DND-41 (cell line): ENCODE results near the gene NT5E.

Source experiments
- ATAC-seq: fragments of 200-7000 bp; cut with Tn5 transposase; 3 replicates; pipeline ENCODE4 v1.9.1; 2021; ENCODE audit warnings: low read depth; ENCODE audit not compliant: insufficient read depth
- DNase-seq: peaks from one replicate; pipeline ENCODE4 v3.0.0-alpha.2; 2020
- H2AFZ ChIP-seq: 2 replicates; pipeline ENCODE4 v1.6.0; 2012; ENCODE audit warnings: low read depth, low read length
- H3K27ac ChIP-seq: 2 replicates; pipeline ENCODE4 v1.5.1; 2012; ENCODE audit warnings: low read length, inconsistent platforms
- H3K27me3 ChIP-seq: fragments of 200-600 bp; sonication (generic); 2 replicates; pipeline ENCODE4 v1.6.0; 2012; ENCODE audit warnings: low read length, mild to moderate bottlenecking, inconsistent platforms; ENCODE audit not compliant: insufficient read depth, poor library complexity
- H3K36me3 ChIP-seq: 2 replicates; pipeline ENCODE4 v1.5.1; 2012; ENCODE audit warnings: low read length, inconsistent platforms; ENCODE audit not compliant: insufficient read depth
- H3K4me1 ChIP-seq: 2 replicates; pipeline ENCODE4 v1.5.1; 2012; ENCODE audit warnings: mild to moderate bottlenecking, low read length; ENCODE audit not compliant: insufficient read depth
- H3K4me2 ChIP-seq: 2 replicates; pipeline ENCODE4 v1.6.0; 2012; ENCODE audit warnings: mild to moderate bottlenecking, moderate library complexity, low read length, inconsistent platforms; ENCODE audit not compliant: insufficient read depth
- H3K4me3 ChIP-seq, 2 experiments: fragments of 200-600 bp in 1 of 2; shearing (Covaris generic) in 1 of 2; 2 replicates each; pipeline ENCODE4 v1.5.1; 2012 to 2016; ENCODE audit warnings: inconsistent platforms in 2 of 2, low read length in 2 of 2, mild to moderate bottlenecking in 2 of 2, low read depth in 1 of 2, moderate library complexity in 1 of 2
- H3K79me2 ChIP-seq: 2 replicates; pipeline ENCODE4 v1.6.0; 2012; ENCODE audit warnings: low read length, inconsistent platforms; ENCODE audit not compliant: insufficient read depth
- H3K9ac ChIP-seq: 2 replicates; pipeline ENCODE4 v1.6.0; 2012; ENCODE audit warnings: low read depth, mild to moderate bottlenecking, inconsistent platforms, low read length, moderate library complexity
- H3K9me3 ChIP-seq: 2 replicates; pipeline ENCODE4 v1.5.1; 2012; ENCODE audit warnings: low read length, moderate library complexity, mild to moderate bottlenecking, inconsistent platforms; ENCODE audit not compliant: insufficient read depth, severe bottlenecking
- H4K20me1 ChIP-seq: 2 replicates; pipeline ENCODE4 v1.6.0; 2012; ENCODE audit warnings: low read length; ENCODE audit not compliant: insufficient read depth
- EZH2 ChIP-seq: IDR thresholded peaks from 3 replicates; pipeline ENCODE4 v1.6.1; 2012; ENCODE audit warnings: borderline replicate concordance, low read depth, mild to moderate bottlenecking, moderate library complexity, low read length, inconsistent platforms; ENCODE audit not compliant: severe bottlenecking
- TF ChIP-seq, protein P1 (sequence below): IDR thresholded peaks from 2 replicates; pipeline ENCODE4 v1.5.1; 2012; ENCODE audit warnings: borderline replicate concordance, low read length, moderate library complexity, mild to moderate bottlenecking; ENCODE audit not compliant: poor library complexity, severe bottlenecking; ENCODE audit errors: extremely low read depth

Gene NT5E

DNA sequence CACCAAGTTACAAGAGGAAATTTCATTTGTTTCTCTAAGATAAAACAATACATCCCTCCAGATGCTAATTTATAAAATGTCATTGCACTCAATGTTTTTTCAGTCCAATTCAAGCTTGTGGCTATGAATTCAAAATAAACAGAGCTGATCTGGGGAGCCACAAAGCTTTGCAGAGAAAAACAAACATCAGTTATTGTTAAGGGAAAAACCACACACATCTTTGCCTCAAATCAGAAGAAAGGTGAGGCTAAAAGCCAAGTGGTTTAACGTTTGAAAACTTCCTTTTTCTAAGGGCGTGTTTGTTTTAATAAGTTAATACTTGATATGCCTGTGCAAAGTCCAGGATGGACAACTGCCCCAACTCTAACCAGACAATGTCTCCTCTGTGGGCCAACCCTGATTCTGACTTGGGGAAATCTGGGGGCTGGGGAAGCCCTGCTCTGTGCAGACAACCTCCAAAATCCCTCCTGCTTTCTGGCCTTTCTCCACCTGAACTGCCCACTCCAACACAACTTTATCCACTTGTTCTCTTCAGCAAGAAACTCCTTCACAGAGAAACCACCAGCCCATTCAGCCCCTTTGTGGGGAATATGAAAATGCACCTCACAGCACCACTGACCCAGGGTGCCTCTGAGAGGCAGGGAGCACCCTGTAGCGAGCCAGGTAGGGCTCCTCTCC lies 44.6 kb upstream of the NT5E start:
- Histone ChIP-seq H3K4me2 (no peak overlapping the region), H3K4me3 (no peak overlapping the region), H3K4me1 (peaks cover 17% of the 10 kb centered on the region), H3K79me2 (no peaks in the 10 kb centered on the region), H3K9ac (no peak overlapping the region), H3K27me3 (no peaks in the 10 kb centered on the region), H3K9me3 (no peaks in the 10 kb centered on the region), H4K20me1 (no peaks in the 10 kb centered on the region), H3K36me3 (no peaks in the 10 kb centered on the region), H3K27ac (no peak overlapping the region), H2AFZ (no peak overlapping the region)
- ATAC-seq = no peak
- DNase-seq = no peak
- no peak for TF ChIP-seq EZH2
- TF ChIP-seq, protein P1, sequence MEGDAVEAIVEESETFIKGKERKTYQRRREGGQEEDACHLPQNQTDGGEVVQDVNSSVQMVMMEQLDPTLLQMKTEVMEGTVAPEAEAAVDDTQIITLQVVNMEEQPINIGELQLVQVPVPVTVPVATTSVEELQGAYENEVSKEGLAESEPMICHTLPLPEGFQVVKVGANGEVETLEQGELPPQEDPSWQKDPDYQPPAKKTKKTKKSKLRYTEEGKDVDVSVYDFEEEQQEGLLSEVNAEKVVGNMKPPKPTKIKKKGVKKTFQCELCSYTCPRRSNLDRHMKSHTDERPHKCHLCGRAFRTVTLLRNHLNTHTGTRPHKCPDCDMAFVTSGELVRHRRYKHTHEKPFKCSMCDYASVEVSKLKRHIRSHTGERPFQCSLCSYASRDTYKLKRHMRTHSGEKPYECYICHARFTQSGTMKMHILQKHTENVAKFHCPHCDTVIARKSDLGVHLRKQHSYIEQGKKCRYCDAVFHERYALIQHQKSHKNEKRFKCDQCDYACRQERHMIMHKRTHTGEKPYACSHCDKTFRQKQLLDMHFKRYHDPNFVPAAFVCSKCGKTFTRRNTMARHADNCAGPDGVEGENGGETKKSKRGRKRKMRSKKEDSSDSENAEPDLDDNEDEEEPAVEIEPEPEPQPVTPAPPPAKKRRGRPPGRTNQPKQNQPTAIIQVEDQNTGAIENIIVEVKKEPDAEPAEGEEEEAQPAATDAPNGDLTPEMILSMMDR = no peak

DNA sequence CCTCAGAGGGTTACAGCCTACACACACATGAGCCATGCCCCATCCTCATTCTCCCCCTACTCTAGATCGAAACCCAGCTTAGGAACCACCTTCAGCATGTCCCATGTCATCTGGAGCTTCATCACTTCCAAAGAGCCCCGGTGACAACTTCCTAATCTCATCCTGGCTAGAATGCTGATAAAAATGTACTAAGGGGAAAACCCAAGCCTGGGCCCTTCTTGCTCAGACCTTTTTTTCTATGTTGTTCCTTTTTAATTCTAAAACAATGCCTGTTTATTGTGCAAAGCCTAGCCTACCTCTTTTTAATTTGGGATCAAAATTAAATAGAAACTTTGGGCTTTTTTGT lies 44.1 kb upstream of the NT5E start:
- no peak overlapping the region for H3K4me2 ChIP-seq
- no peak for ATAC-seq
- no peaks in the 10 kb centered on the region for H3K36me3 ChIP-seq
- no peak for DNase-seq
- no peak overlapping the region for H2AFZ ChIP-seq
- no peaks in the 10 kb centered on the region for H4K20me1 ChIP-seq
- H3K9me3 ChIP-seq = no peaks in the 10 kb centered on the region
- peaks cover 17% of the 10 kb centered on the region for H3K4me1 ChIP-seq
- no peak overlapping the region for H3K27ac ChIP-seq
- no peaks in the 10 kb centered on the region for H3K27me3 ChIP-seq
- H3K9ac ChIP-seq = no peak overlapping the region
- no peak overlapping the region for H3K4me3 ChIP-seq
- no peaks in the 10 kb centered on the region for H3K79me2 ChIP-seq
- TF ChIP-seq EZH2 = no peak
- TF ChIP-seq, protein P1 = no peak

DNA sequence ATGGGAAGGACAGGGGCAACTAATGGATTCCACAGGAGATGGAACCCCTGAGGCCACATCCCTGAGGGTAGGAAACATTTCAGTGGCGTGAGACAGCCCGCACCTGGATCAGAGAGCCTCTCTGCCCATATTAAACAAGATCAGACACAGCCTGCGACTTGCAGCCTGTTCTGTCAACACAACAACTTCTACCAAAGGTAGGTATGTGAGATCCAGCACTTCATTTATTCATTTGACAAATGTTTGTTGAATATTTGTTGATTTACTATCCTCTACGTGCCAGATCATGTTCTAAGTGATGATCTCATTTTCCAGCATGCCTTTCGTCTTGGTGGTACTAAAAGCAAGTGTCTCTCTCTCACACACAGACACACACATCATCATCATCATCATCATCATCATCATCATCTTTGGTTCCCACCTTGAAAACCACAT lies 43.2 kb upstream of the NT5E start:
- H3K4me2 ChIP-seq = no peak overlapping the region
- no peak overlapping the region for H3K9ac ChIP-seq
- H2AFZ ChIP-seq = no peak overlapping the region
- H3K79me2 ChIP-seq = no peaks in the 10 kb centered on the region
- H4K20me1 ChIP-seq = no peaks in the 10 kb centered on the region
- H3K9me3 ChIP-seq = no peaks in the 10 kb centered on the region
- no peak for DNase-seq
- TF ChIP-seq EZH2 = no peak
- TF ChIP-seq, protein P1 = no peak
- no peaks in the 10 kb centered on the region for H3K36me3 ChIP-seq
- no peak for ATAC-seq
- no peak overlapping the region for H3K4me3 ChIP-seq
- peaks cover 14% of the 10 kb centered on the region for H3K4me1 ChIP-seq
- H3K27ac ChIP-seq = no peak overlapping the region
- H3K27me3 ChIP-seq = no peaks in the 10 kb centered on the region
